ENCODE measurements around the gene SPOPL.

DNA sequence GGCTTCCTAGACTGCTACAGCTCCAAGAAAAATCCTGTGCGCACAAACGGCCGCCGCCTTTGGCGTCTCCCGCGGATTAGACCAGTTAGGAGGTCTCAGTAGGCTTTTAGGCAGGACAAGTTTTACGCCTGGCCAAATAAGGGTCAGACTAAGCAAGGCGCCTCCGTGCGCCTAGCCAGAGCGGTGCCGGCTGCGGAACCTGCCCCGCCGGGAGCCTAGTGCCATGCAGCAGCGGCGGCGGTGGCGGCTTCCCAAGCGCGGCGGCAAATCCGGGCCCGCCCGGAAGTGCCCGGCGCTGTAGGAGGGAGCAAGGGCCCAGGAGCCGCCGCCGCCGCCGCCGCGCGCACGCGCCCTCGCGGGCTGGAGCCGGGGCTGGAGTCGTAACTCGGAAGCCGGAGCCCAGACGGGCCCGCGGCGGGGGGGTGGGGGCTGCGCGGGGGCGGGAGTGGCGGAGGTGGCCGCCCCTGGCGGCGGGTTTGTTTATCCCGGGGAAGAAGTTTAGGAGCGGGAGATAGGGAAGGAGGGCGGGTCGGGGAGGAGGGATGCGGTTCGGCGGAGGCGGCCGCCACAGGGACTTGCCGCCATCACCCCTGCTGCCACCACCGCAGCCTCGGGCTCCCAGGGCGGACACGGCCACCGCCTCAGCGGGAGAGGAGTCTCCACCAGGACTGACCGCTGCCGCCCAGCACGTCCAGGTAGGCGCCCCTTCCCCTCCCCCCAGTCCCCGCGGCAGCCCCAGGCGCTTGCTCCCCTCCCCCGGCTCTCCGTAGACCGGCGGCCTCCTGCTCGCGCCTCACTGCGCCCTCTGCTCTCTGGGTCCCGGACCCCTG, at the start of gene SPOPL:
- TF ChIP-seq, protein P1, sequence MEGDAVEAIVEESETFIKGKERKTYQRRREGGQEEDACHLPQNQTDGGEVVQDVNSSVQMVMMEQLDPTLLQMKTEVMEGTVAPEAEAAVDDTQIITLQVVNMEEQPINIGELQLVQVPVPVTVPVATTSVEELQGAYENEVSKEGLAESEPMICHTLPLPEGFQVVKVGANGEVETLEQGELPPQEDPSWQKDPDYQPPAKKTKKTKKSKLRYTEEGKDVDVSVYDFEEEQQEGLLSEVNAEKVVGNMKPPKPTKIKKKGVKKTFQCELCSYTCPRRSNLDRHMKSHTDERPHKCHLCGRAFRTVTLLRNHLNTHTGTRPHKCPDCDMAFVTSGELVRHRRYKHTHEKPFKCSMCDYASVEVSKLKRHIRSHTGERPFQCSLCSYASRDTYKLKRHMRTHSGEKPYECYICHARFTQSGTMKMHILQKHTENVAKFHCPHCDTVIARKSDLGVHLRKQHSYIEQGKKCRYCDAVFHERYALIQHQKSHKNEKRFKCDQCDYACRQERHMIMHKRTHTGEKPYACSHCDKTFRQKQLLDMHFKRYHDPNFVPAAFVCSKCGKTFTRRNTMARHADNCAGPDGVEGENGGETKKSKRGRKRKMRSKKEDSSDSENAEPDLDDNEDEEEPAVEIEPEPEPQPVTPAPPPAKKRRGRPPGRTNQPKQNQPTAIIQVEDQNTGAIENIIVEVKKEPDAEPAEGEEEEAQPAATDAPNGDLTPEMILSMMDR (conservative IDR thresholded peaks at IDR 0.05 in 1 of 2, IDR thresholded peaks at IDR 0.05 in 1 of 2; ENCODE audit: extremely low read depth in 1 of 2, insufficient read depth in 1 of 2, low read depth in 1 of 2, low read length in 2 of 2) = peak in 1 of 2 donors; percentile 2
- TF ChIP-seq EZH2 (IDR thresholded peaks at IDR 0.05; ENCODE audit: borderline replicate concordance, low read length) = no peak

Measured in mammary epithelial cell (primary cell).